GM18909 (cell line): Measurements from ENCODE around the gene TTC39A.
A peak's percentile ranks its signal among the peaks of the same experiment; 100 is the strongest.
"Not testable (repeated sequence)": the region's sequence is repeated elsewhere in the genome, so short reads cannot be mapped to it uniquely, and the experiment has no call there.

Experiments used
- ATAC-seq: cut with Tn5 transposase; IDR thresholded peaks from one replicate; pipeline ENCODE4 v1.9.1; 2021; ENCODE audit warnings: mild to moderate bottlenecking; ENCODE audit not compliant: unreplicated experiment, poor library complexity

Gene TTC39A

DNA sequence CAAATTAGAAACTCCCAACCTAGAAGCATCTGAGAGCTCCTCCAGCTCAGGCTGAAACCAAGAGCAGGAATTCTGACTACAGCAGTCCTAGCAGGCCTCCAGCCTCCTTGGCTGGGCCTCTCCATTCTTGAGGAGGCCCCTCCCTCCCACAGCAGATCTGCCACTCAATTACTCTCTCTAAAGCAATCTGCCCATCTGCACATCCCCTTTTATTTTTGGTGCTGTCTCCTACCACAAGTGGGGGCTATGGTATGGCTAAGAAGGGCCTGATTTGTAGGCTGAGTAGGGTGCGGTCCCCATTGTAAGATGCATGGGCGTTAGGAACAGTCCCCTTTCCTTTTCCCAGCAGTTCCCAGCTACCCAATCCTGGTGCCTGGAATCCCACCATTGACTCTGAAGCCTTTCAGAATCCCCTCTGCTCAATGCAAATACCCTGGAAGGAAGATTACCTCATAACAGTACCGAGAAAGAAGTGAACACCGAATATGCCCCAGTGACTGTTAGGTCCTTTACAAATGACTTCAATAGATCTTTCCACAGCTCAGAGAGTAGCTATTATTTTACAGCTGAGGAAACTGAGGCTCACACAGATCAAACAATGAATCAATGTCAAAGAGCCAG, 11.6 kb upstream of the TTC39A start:
- ATAC-seq: peak; percentile 68

DNA sequence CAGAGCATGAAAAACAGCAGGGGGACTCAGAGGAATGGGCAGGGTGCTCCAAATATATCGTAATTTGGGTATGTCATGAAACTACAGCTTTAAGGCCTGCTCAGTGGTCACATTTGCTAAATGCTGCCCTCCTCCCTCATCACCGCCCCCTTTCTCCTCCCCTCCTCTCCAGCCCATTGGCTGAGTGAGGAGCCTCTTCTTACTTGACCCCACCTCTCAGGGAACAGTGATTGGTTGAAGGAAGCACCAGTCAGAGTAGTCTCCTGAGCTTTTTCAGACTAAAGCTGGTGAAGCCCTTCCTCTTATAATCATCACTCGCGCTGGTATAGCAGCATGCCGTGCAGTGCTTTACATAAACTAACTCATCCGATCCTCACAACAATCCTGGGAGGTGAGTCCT, 10.0 kb upstream of the TTC39A start:
- no peak for ATAC-seq

DNA sequence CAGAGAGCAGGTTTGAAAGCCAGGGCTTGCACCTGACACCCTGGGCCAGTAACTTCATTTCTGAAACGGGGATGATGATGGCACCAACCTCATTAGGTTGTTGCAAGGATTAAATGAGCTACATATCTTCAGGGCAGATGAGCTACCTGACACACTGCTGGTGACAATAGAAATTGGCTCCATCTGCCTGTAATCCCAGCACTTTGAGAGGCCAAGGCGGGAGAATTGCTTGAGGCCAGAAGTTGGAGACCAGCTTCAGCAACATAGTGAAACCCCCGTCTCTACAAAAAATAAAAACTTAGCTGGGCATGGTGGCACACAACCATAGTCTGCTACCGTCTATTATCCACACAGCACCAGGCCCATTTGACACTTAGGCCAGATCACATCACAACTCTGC, 6.3 kb upstream of the TTC39A start:
- ATAC-seq: no peak

DNA sequence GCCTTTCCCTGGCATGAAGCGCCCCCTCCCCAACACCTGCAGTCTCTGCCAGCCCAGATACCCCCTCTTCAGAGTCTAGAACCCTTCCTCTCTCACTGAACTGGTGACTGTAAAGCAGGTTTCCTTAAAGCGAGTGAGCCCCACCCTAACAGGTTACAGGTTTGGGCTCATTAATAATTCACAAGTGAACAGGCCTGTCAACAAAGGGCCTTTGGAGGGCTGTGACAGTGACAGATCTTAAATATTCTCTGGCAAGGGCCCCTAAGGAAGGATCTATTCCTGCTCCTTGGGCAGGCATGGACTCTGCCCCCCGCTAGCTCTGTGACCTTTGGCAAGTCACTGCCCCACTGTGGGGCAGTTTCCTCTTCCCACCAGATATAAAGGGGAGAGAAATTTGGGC, 5.6 kb upstream of the TTC39A start:
- no peak for ATAC-seq

DNA sequence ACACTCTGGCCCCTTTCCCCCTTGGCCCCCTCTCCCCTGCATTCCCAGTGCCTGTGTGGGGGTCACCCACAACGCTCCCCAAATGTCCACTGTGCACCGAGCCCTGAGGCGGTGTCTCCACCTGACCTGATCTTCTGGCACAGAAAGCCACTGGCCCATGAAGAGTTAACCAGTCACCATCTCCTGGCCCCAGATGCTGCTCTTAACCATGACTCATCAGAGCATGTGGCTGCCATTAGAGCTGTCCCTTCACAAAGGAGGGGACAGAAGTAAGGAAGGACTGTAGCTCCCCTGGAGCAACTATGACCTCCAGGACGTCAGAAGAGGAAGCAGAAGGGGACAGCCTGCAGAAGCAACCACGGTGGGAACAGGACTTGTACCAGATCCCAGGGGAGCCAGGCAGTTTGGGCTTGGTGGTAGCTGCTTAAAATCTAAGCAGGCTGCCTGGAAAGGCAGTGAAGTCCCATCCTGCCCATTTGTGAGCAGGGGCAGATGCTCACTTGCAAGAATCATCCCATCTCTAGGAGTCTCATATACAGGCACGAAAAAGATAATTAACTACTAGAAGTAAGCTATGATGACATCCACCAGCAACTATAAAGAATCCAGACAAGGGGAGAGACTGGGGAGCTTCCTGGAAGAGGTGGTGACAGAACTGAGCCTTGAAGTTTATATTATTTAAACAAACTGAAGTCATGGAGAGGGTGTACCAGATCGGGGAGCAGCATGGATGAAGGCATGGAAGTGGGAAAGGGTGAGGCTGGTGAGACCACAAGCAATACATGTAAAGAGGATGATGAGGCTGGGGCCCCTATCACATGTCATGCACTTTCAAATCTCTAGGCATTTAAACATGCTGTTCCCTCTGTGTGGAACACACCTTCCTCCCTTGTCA, 1.1 kb upstream of the TTC39A start:
- no peak for ATAC-seq

DNA sequence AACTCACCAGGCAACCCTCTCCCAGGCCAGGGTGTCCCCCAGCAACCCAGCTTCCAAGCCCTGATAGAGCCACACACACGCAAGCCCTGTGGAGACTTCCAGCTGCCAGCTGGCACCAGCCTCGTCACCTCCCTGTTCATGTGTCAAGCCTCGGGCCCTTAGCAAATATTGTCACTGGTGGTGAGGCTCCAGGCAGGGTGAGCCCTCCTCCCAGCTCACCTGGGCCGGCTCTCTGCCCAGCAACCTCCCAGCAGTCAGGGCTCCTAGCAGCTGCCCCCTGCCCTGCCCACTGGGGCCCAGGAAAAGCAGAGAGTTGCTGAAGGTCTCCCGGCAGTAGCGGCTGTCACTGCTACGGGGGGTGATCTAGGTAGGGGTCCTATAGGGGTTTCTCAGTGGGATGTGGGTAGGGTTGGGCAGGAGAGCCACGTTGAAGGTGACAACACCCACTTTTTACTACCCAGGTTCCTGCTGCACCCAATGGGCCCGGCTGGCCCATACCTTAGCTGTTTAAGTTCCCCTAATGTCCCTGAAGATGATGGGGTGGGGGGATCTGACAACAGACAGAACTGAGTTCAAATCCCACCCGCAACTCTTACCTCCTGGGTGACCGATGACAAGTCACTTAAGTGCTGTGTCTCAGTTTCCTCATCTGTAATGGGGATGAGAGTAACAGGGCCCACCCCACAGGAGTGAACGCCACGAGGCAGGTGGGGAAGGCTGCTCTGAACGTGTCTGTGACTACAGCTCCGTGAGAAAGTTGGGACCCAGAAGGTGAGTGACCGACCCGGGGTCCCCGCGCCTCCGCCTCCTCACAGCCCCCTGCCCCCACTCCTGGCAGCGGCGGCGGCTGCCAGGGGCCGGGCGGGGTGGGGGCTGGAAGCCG, 678 bp downstream of the TTC39A start:
- ATAC-seq: peak; percentile 15

DNA sequence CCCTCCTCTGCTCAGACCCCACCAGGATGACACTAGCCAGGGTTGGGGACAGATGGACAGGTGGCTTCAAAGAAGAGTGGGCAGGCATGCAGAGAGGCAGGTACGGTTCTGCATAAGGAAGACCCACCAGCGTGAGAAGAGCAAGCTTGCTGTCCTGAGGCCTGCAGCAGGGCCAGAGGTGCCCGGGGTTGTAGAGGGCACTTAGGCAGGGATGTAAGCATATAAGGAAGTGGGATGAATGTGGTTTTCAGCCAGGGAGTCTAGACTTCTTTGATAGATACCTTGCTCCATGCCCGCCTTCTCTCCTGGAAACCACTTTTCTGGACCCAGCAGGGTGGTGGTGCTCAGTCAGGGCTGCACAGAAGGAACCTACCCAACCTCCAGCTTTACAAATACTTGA, 1.4 kb downstream of the TTC39A start:
- no peak for ATAC-seq

DNA sequence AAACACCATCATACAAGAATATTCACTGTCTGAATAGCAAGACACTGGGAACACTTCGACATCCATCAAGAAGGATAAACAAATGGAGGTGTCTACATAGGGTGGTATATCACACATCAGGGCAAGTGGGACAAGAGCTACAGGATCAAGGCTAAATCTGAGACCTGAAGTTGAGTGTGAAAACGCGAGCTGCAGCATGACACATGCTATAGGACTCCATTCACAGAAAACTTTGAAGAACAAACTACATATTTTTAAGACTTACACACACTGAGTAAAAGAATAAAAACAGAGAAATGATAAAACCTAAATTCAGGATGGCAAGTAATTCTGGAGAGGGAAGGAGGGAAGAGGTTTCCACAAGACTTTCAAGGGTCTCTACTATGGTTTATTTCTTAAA, 2.1 kb downstream of the TTC39A start:
- no peak for ATAC-seq

DNA sequence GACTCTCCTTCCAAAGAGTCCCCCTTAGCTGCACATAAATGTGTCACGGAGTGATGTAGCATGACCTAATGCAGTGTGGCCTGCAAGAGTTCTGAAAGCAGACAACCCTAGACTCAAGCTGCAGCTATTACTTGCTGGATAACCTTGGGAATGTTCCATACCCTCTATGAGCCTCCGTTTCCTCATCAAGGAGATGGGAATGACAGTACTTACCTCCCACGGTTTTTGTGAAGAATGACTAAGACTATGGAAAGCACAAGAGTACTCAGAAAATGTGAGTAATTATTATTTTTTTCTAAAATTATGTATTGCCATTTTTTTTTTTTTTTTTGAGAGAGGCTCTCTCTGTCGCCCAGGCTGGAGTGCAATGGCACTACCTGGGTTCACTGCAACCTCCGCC, 3.0 kb downstream of the TTC39A start:
- ATAC-seq: no peak

DNA sequence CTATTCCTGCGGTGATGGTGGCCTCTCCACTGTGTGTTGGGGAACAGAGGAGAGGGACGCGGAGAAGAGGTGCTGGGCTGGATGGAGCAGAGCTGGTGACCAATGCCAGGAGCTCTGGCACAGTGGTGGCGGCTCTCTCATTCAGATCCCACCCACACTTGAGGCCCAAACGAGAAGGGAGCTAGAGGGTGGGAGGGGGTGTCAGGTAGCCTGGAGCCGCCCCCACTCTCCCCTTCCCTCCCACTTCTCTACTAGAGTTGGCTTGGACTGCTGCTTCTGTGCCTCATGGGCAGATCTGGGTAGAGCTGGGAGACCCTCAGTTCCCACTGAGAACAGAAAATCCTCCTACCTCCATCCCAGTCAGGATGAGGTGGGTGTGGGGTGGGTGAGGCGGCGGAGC, 3.5 kb downstream of the TTC39A start:
- ATAC-seq: no peak

DNA sequence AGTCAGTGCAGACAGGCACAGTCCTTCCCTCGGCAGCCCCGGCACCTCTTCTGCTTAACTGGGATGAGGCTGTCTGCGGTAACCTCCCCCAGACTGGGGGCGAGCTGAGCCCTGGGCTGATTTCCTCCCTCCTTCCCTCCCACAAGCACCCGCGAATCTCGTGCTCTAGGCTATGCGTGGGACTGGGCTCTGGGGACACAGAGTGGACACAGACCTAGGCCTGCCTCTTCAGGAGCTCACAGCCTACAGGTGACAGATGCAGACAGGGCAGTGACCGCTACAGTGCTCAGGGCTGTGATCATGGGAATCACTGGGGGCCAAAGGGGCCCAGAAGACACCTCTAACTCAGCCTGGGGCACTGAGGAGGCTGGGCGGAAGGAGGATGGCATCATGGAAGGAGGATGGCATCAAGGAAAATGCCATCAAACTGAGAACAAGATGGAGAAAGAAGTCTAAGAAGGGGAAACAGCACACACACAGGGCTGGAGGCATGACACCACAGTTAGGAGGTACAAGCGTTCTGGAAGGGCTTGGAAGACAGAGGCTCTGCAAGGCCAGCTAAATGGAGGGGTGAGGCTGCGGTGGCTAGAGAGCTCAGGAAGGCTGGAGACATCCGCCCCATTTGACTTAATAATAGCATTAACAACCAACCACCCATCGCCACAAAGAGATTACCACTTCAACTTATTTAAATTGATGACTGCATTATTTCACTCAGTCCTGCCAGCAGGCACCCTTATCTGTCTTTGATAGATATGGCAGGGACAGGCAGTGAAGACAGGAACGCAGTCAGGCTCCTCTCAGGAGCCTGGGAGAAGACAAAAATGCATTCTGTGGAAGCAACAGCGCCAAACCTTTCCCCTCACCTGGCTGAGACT, 4.2 kb downstream of the TTC39A start:
- ATAC-seq: no peak

DNA sequence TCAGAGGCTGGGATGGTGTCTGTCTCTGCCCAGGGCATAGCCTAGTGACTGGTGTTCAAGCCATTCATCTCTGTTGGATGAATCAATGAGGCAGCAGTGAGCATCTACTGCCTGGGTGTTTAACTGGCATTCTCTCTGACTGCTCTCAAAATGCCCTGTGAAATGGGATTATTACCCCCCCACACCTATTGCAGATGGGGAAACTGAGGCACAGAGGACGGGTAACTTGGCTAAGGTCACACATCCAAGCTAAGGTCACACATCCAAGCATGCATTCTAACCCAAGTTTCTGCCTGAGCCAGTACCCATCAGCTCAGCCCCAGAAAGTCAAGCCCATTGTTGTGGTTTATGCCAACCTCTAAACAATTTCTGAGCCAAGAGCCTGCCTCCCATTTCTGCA, 5.0 kb downstream of the TTC39A start:
- ATAC-seq: no peak

DNA sequence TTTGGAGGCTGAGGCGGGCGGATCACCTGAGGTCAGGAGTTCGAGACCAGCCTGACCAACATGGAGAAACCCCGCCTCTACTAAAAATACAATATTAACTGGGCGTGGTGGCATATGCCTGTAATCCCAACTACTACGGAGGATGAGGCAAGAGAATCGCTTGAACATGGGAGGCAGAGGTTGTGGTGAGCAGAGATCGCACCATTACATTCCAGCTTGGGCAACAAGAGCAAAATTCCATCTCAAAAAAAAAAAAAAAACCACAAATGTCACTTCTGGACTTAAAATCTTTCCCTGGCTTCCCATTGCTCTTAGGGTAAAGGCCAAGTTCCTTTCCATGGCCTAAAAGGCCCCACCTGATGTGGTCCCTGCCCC, 5.4 kb downstream of the TTC39A start:
- not testable (repeated sequence) for ATAC-seq

DNA sequence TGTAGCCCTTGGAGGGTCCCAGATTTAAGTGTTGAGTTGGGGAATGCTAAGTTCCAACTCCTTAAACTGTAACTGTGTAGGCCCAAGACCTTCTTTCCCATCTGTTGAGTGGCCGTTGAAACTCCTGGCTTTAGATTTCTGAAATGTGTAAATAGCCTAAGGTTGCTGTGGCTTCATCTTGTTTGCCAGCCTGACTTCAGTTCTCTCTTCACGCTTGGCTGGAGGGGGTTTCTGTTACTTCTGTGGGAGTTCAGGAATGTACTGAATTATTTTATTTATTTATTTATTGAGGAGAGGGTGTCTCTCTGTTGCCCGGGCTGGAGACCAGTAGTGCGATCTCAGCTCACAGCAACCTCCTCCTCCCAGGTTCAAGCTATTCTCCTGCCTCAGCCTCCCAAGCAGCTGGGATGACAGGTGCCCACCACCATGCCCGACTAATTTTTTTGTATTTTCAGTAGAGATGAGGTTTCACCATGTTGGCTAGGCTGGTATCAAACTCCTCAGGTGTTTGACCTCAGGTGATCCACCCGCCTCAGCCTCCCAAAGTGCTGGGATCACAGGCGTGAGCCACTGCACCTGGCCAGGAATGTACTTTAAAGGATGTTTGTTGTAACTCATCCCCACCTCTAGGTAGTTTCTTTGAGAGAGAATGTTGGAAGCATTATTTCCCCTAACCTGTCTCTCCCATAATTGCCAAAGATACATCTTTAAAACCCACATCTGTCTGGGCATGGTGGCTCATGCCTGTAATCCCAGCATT, 5.9 kb downstream of the TTC39A start:
- ATAC-seq: no peak

DNA sequence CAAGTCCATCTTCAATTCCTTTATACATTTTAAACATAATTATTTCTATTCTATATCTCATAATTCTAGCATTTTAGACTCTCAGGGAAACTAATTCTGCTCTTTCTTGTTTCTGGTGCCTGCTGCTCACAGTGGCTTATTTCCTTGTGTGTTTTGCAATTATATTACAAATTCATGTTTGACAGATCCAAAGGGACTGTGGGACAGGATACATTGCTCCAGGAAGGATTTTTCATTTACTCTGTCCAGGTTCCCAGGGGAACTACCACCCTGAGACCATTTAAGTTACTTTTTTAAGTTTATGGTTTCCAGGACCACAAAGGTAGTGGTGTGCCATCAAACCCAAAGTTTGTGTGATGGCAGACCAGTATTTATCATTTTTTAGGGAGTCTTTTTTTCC, 6.6 kb downstream of the TTC39A start:
- ATAC-seq: no peak

DNA sequence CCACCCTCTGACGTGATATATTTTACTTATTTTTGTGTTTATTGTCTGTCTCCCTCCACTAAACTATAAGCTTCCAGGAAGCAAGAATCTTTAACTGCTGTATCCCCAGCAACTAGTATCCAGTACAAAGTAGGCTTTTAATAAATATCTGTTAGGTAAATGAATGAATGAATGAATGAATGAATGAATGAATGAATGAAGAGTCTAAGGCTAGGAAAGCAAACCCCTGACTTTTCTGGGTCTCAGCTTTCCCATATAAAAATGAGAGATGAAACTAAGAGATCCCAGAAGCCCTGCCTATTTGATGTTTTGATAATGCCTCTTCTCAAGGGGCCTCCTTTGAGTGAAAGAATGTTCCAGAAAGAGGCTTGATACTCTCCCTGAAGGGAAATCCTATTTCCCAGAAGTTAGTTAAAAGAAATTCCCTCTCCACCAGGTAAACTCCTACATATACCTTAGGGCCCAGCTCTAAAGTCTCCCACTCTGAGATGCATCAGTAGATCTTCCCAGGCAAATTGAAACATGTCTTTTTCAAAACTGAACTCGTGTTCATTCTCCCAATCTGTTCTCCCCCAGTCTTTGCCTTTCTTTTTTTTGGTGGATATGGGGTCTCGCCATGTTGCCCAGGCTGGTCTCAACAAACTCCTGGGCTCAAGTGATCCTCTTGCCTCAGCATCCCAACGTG, 7.8 kb downstream of the TTC39A start:
- no peak for ATAC-seq

DNA sequence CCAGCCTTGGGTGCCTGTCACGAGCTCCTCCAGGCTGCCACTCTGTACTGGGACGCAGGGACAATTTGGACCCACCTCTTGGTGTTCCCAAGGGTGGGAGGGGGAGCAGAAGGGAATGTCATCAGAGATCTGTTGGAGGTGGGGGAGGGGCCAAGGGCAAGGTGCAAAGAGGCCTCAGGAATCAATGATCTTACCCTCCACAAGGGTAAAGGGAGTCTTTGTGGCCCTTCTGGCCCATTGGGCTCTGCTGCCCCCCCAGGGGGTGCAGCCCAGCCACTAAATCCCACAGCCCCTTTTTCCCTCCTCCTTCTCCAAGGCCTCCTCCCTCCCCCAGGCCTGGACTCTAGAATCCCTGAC, 8.5 kb downstream of the TTC39A start:
- ATAC-seq: no peak

DNA sequence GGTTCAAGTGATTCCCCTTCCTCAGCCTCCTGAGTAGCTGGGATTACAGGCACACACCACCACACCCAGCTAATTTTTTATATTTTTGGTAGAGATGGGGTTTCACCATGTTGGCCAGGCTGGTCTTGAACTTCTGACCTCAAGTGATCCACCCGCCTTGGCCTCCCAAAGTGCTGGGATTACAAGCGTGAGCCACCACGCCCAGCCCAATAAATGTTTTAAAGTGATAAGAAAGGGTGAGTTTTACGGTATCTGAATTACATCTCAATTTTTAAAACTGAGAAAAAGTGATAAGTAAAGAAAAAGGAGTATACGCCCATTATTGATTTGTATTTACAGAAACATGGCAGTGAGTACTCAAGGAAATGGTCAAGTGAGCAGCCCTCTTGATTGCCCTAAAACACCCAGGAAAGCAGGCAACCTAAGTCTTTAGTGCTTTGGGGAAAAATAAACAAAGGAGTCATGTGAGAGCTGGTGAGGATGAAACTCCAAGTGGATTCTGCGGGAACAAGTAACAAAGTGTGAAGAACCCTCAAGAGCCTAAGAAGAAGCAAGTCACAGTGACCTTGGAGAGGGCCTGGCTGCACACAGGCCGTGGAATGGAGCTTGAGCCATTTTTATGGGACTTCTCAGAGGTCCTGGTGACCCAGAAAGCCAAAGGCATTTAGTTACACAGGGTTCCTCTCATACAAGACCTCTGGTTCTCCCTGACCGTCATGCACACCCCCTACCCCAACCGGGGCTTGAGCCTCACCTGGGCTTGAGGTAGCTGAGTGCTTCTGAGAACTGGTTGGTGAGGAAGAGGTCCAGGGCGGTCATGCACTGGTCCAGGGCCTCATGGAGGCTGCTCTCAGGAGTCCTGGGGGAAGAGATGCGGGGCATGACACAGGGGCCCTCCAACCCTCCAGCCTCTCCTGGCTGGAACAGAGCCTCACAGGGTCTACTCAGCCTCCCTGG, 9.1 kb downstream of the TTC39A start:
- no peak for ATAC-seq
